Islet precursor cell (in vitro differentiated cells): Measurements from ENCODE around the gene PRCD.
A peak's percentile ranks its signal among the peaks of the same experiment; 100 is the strongest.

Experiments used
- DNase-seq: peaks from one replicate; pipeline ENCODE4 v3.0.0-alpha.2; 2018

Gene PRCD

GRCh38 chr17:76542566-76542971 is 2.7 kb downstream of the PRCD start:
- peak; percentile 53 for DNase-seq

GRCh38 chr17:76542984-76543383 is 3.1 kb downstream of the PRCD start:
- DNase-seq = peak; percentile 65

- no peak for DNase-seq
Measured at GRCh38 chr17:76543482-76543825, 3.6 kb downstream of the PRCD start.

GRCh38 chr17:76543826-76544545 is 4.1 kb downstream of the PRCD start:
- peak; percentile 89 for DNase-seq

- DNase-seq = peak; percentile 52
Measured at GRCh38 chr17:76544546-76545365, 4.9 kb downstream of the PRCD start.

GRCh38 chr17:76545918-76546555 is 6.2 kb downstream of the PRCD start:
- peak; percentile 48 for DNase-seq

GRCh38 chr17:76546556-76547182 is 6.8 kb downstream of the PRCD start:
- no peak for DNase-seq

- DNase-seq = peak; percentile 88
Measured at GRCh38 chr17:76547183-76547641, 7.4 kb downstream of the PRCD start.

- DNase-seq = no peak
Measured at GRCh38 chr17:76547642-76548202, 7.9 kb downstream of the PRCD start.

- DNase-seq = peak; percentile 52
Measured at GRCh38 chr17:76548378-76549214, 8.8 kb downstream of the PRCD start.

GRCh38 chr17:76549215-76549518 is 9.3 kb downstream of the PRCD start:
- DNase-seq = no peak

GRCh38 chr17:76549539-76549938 is 9.7 kb downstream of the PRCD start:
- peak; percentile 48 for DNase-seq

GRCh38 chr17:76550712-76551615 is 11.1 kb downstream of the PRCD start:
- peak; percentile 75 for DNase-seq

GRCh38 chr17:76551685-76552084 is 11.8 kb downstream of the PRCD start:
- no peak for DNase-seq

GRCh38 chr17:76553178-76553908 is 13.5 kb downstream of the PRCD start:
- DNase-seq = peak; percentile 85

- DNase-seq = peak; percentile 53
Measured at GRCh38 chr17:76554131-76554530, 14.3 kb downstream of the PRCD start.

- DNase-seq = peak; percentile 69
Measured at GRCh38 chr17:76556765-76557367, 17.0 kb downstream of the PRCD start.

GRCh38 chr17:76557368-76558197 is 17.7 kb downstream of the PRCD start:
- peak; percentile 100 for DNase-seq
